Measurements from ENCODE around the gene ZNF608.

GRCh38 chr5:124705577-124705976 is 40.9 kb downstream of the ZNF608 start:
- TF ChIP-seq, protein P1, sequence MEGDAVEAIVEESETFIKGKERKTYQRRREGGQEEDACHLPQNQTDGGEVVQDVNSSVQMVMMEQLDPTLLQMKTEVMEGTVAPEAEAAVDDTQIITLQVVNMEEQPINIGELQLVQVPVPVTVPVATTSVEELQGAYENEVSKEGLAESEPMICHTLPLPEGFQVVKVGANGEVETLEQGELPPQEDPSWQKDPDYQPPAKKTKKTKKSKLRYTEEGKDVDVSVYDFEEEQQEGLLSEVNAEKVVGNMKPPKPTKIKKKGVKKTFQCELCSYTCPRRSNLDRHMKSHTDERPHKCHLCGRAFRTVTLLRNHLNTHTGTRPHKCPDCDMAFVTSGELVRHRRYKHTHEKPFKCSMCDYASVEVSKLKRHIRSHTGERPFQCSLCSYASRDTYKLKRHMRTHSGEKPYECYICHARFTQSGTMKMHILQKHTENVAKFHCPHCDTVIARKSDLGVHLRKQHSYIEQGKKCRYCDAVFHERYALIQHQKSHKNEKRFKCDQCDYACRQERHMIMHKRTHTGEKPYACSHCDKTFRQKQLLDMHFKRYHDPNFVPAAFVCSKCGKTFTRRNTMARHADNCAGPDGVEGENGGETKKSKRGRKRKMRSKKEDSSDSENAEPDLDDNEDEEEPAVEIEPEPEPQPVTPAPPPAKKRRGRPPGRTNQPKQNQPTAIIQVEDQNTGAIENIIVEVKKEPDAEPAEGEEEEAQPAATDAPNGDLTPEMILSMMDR (conservative IDR thresholded peaks at IDR 0.05): no peak
- no peak for TF ChIP-seq ZFX (IDR thresholded peaks at IDR 0.05)

All from C4-2B (cell line).